H1 (cell line): ENCODE results near the gene SENP6. TPM values are rescaled to one million over a fixed set of nuclear protein-coding genes. Genes with fewer than 3 reads are reported as not detected.
"Not testable (repeated sequence)": the region's sequence is repeated elsewhere in the genome, so short reads cannot be mapped to it uniquely, and the experiment has no call there.

Experiments used
- CTCF ChIA-PET: fragments of 300-600 bp; sonication (Branson Sonifier 250); formaldehyde crosslinking; loops from one replicate; lab custom pipeline; 2021; ENCODE audit not compliant: partially characterized antibody; lab: Charles Lee
- POLR2A ChIA-PET: fragments of 300-600 bp; sonication (Branson Sonifier 250); formaldehyde crosslinking; loops from one replicate; lab custom pipeline; 2021; ENCODE audit warnings: inconsistent platforms; ENCODE audit not compliant: partially characterized antibody; lab: Charles Lee
- DNase-seq, 2 experiments: peaks; one replicate each; pipeline versions ENCODE4 v3.0.0 to v3.0.0-alpha.2; 2010 to 2022; ENCODE audit warnings: low spot score in 2 of 2, low read depth in 1 of 2, mixed read lengths in 1 of 2
- FAIRE-seq: peaks from 2 replicates; lab custom pipeline; 2011; peaks lifted over from hg19 to GRCh38; lab: Jason Lieb, UNC
- H2AFZ ChIP-seq: 2 replicates; pipeline ENCODE4 v1.8.1; 2012; ENCODE audit warnings: low read length, inconsistent platforms
- H2AK5ac ChIP-seq: 2 replicates; pipeline ENCODE4 v1.6.1; 2013; ENCODE audit warnings: low read depth, low read length
- H2BK120ac ChIP-seq: replicated peaks from 2 replicates; pipeline ENCODE3; 2013; ENCODE audit warnings: low read depth, low read length, inconsistent platforms
- H2BK12ac ChIP-seq: 2 replicates; pipeline ENCODE4 v1.6.1; 2013; ENCODE audit warnings: low read depth, low read length
- H2BK15ac ChIP-seq: 2 replicates; pipeline ENCODE4 v1.6.1; 2013; ENCODE audit warnings: low read length
- H2BK20ac ChIP-seq: 2 replicates; pipeline ENCODE4 v1.6.1; 2013; ENCODE audit warnings: low read length
- H2BK5ac ChIP-seq: 2 replicates; pipeline ENCODE4 v1.6.1; 2013; ENCODE audit warnings: low read depth, low read length
- H3K14ac ChIP-seq: 2 replicates; pipeline ENCODE4 v1.6.1; 2013; ENCODE audit warnings: inconsistent platforms; ENCODE audit not compliant: insufficient read length
- H3K18ac ChIP-seq: 2 replicates; pipeline ENCODE4 v1.6.1; 2013; ENCODE audit warnings: low read length; ENCODE audit errors: extremely low read depth
- H3K23ac ChIP-seq: 2 replicates; pipeline ENCODE4 v1.6.1; 2013; ENCODE audit warnings: inconsistent platforms; ENCODE audit not compliant: insufficient read length
- H3K23me2 ChIP-seq: 2 replicates; pipeline ENCODE4 v1.6.1; 2013; ENCODE audit warnings: low read depth, low read length
- H3K27ac ChIP-seq: 2 replicates; pipeline ENCODE4 v1.6.1; 2011; ENCODE audit warnings: low read depth, low read length, inconsistent platforms
- H3K27me3 ChIP-seq, 4 experiments: replicated peaks in 1 of 4; 1 replicate in 1 of 4; 2 replicates in 3 of 4; pipeline versions ENCODE4 v1.6.1 to v1.8.1; 2011 to 2013; ENCODE audit warnings: low read length in 3 of 4, mild to moderate bottlenecking in 3 of 4, inconsistent platforms in 2 of 4, mixed read lengths in 2 of 4, moderate library complexity in 1 of 4; ENCODE audit not compliant: control insufficient read depth in 3 of 4, insufficient read depth in 3 of 4; ENCODE audit errors: extremely low read depth in 1 of 4
- H3K36me3 ChIP-seq, 4 experiments: 2 replicates each; pipeline versions ENCODE4 v1.6.1 to v1.8.1; 2011 to 2013; ENCODE audit warnings: mild to moderate bottlenecking in 4 of 4, low read length in 3 of 4, moderate library complexity in 2 of 4, control low read depth in 1 of 4, inconsistent platforms in 1 of 4; ENCODE audit not compliant: insufficient read depth in 4 of 4, control insufficient read depth in 2 of 4
- H3K4ac ChIP-seq: replicated peaks from 2 replicates; pipeline ENCODE3; 2013; ENCODE audit warnings: low read length, low read depth, mixed read lengths, inconsistent platforms; ENCODE audit not compliant: insufficient read length
- H3K4me1 ChIP-seq, 4 experiments: replicated peaks in 1 of 4; 1 replicate in 1 of 4; 2 replicates in 3 of 4; pipeline versions ENCODE4 v1.6.1 to v1.8.1; 2011 to 2013; ENCODE audit warnings: low read length in 3 of 4, inconsistent platforms in 2 of 4, mixed read lengths in 1 of 4; ENCODE audit not compliant: insufficient read depth in 4 of 4, control insufficient read depth in 3 of 4
- H3K4me2 ChIP-seq, 2 experiments: 2 replicates each; pipeline versions ENCODE4 v1.6.1 to v1.8.1; 2011 to 2013; ENCODE audit warnings: low read depth in 2 of 2, low read length in 2 of 2, control low read depth in 1 of 2, inconsistent platforms in 1 of 2, mild to moderate bottlenecking in 1 of 2; ENCODE audit not compliant: insufficient read depth in 1 of 2
- H3K4me3 ChIP-seq, 4 experiments: fragments of 200-600, 300-600 bp in 1 of 4; sonication (generic), shearing (Covaris generic), sonication (Bioruptor Twin) in 1 of 4; 2 replicates each; pipeline versions ENCODE4 v1.5.1 to v1.8.1; 2011 to 2016; ENCODE audit warnings: low read length in 4 of 4, low read depth in 3 of 4, control low read depth in 2 of 4, inconsistent platforms in 2 of 4, mild to moderate bottlenecking in 2 of 4, mixed read lengths in 1 of 4, moderate library complexity in 1 of 4; ENCODE audit not compliant: insufficient read depth in 2 of 4; ENCODE audit errors: extremely low read depth in 1 of 4
- H3K56ac ChIP-seq: replicated peaks from 2 replicates; pipeline ENCODE3; 2013; ENCODE audit warnings: low read depth, mild to moderate bottlenecking, mixed read lengths, low read length, inconsistent platforms; ENCODE audit not compliant: insufficient read length
- H3K79me1 ChIP-seq: 2 replicates; pipeline ENCODE4 v1.6.1; 2013; ENCODE audit warnings: low read depth, low read length, control low read depth
- H3K79me2 ChIP-seq, 2 experiments: 2 replicates each; pipeline versions ENCODE4 v1.6.1 to v1.8.1; 2012 to 2013; ENCODE audit warnings: low read length in 2 of 2, mild to moderate bottlenecking in 2 of 2, inconsistent platforms in 1 of 2; ENCODE audit not compliant: insufficient read depth in 2 of 2, control insufficient read depth in 1 of 2
- H3K9ac ChIP-seq, 4 experiments: replicated peaks in 1 of 4; 1 replicate in 1 of 4; 2 replicates in 3 of 4; pipeline versions ENCODE4 v1.6.1 to v1.8.1; 2011 to 2013; ENCODE audit warnings: low read depth in 3 of 4, low read length in 3 of 4, control low read depth in 2 of 4, mild to moderate bottlenecking in 2 of 4, moderate library complexity in 2 of 4, inconsistent platforms in 1 of 4; ENCODE audit errors: extremely low read depth in 1 of 4
- H3K9me3 ChIP-seq, 2 experiments: 2 replicates each; pipeline versions ENCODE4 v1.6.1 to v1.8.1; 2012 to 2013; ENCODE audit warnings: mild to moderate bottlenecking in 2 of 2, moderate library complexity in 2 of 2, control low read depth in 1 of 2, inconsistent platforms in 1 of 2, low read depth in 1 of 2, low read length in 1 of 2, mixed read lengths in 1 of 2; ENCODE audit not compliant: insufficient read depth in 2 of 2
- H4K20me1 ChIP-seq, 2 experiments: replicated peaks in 1 of 2; 2 replicates each; pipeline versions ENCODE3 to v1.8.1; 2011 to 2013; ENCODE audit warnings: inconsistent platforms in 2 of 2, low read length in 2 of 2, mild to moderate bottlenecking in 1 of 2; ENCODE audit not compliant: insufficient read depth in 2 of 2, control insufficient read depth in 1 of 2
- H4K5ac ChIP-seq: 2 replicates; pipeline ENCODE4 v1.6.1; 2013; ENCODE audit warnings: low read length, low read depth, mixed read lengths, inconsistent platforms; ENCODE audit not compliant: insufficient read length
- H4K8ac ChIP-seq: 2 replicates; pipeline ENCODE4 v1.8.0; 2013; ENCODE audit warnings: mild to moderate bottlenecking, moderate library complexity, low read length, inconsistent platforms; ENCODE audit not compliant: insufficient read depth; ENCODE audit errors: extremely low read depth
- H4K91ac ChIP-seq: replicated peaks from 2 replicates; pipeline ENCODE3; 2013; ENCODE audit warnings: low read length, mixed read lengths, inconsistent platforms; ENCODE audit not compliant: insufficient read length
- BRCA1 ChIP-seq: IDR thresholded peaks from 2 replicates; pipeline ENCODE4 v1.6.1; 2012; ENCODE audit warnings: low read depth, low read length, improper control_type of control experiment
- SP1 ChIP-seq: IDR thresholded peaks from 2 replicates; pipeline ENCODE4 v1.6.1; 2011; ENCODE audit warnings: low read depth, low read length
- TEAD4 ChIP-seq: IDR thresholded peaks from 2 replicates; pipeline ENCODE4 v1.6.1; 2012; ENCODE audit warnings: low read depth, low read length, inconsistent platforms, mixed read lengths
- ZNF274 ChIP-seq: IDR thresholded peaks from 2 replicates; pipeline ENCODE4 v1.7.0; 2012; ENCODE audit warnings: low read length, borderline replicate concordance; ENCODE audit errors: extremely low read depth
- WGBS, 2 experiments: shearing (Covaris generic) in 1 of 2; methylation state at CpG; one replicate each; pipeline versions ENCODE4 v1.1.6 to v1.1.7; 2013 to 2015; ENCODE audit warnings: low lambda C conversion rate in 2 of 2, mixed read lengths in 2 of 2, inconsistent platforms in 1 of 2, low coverage in 1 of 2, missing lambda C conversion rate in 1 of 2; ENCODE audit not compliant: insufficient replicate concordance in 2 of 2, insufficient coverage in 1 of 2, insufficient read length in 1 of 2; ENCODE audit errors: extremely low coverage in 1 of 2, missing lambda C conversion rate in 1 of 2; 5-methylcytosine and 5-hydroxymethylcytosine counted together
- polyA plus RNA-seq, 7 experiments: library from polyadenylated mRNA; depleted of rRNA in 3 of 7; stranded (reverse) in 5 of 7; unstranded in 2 of 7; fragments of >200 nt in 5 of 7; fragments of 200-250 nt in 2 of 7; gene quantifications; 1 replicate in 5 of 7; 2 replicates in 1 of 7; 4 replicates in 1 of 7; pipeline versions ENCODE4 v1.2.1 to v1.2.3, GENCODE V29; 2011 to 2013; ENCODE audit warnings: missing spikeins in 2 of 7, mixed read lengths in 2 of 7
- total RNA-seq: library from RNA; stranded (reverse); fragmentation: NEBNext Ultra II Directional; extraction: Animal tissue kit (Norgen Biotek cat#: 25700); gene quantifications from 2 replicates; pipeline ENCODE4 v1.2.1, GENCODE V29; 2021

Gene SENP6
- total and polyA plus RNA-seq, 2 of the 8 experiments (the other 6 are each of a cell fraction or from before 2014, with no cell fraction given), result 13.8 to 103 TPM

DNA sequence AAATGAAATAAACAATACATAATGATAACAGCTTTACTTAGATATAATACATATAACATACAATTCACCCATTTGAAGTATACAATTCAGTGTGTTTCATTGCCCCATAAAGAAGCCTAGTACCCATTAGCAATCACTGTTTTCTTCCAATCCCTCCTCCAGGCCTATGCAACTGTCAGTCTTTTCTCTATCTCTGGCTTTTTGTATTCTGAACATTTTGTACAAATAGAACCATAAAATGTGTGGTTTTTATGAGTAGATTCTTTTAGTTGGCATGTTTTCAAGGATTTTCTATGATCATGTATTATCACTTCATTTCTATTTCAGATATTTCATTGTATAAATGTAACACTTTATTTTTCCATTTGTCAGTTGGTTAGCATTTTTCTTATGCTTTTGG, 92.7 kb downstream of the SENP6 start (continued):
- TF ChIP-seq BRCA1 (no peak), ZNF274 (no peak), TEAD4 (no peak), SP1 (no peak)

DNA sequence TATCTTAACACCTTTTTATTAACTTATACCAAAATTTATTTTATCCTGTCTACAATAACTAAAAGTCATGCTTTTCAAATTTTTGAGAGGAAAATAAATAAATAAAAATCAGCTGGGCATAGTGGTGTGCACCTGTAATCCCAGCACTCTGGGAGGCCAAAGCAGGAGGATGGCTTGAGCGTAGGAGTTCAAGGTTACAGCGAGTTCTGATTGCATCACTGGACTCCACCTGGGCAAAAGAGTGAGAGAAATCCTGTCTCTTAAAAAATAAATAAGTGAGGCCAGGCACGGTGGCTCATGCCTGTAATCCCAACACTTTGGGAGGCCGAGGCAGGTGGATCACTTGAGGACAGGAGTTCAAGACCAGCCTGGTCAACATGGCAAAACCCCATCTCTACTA, 106.7 kb downstream of the SENP6 start:
- H3K79me2 ChIP-seq, POLR2A ChIA-PET: not testable (repeated sequence)
- CTCF ChIA-PET, result interaction anchor here (0.6 to 0.9 kb wide), 2 partner anchors 18 to 20 kb away, joined by 3 to 4 read pairs; no protein-coding TSS in a partner anchor

More for the DNA sequence above, 106.7 kb downstream of the SENP6 start:
- not testable (repeated sequence) for H3K9ac ChIP-seq, H3K14ac ChIP-seq, H4K5ac ChIP-seq, H4K8ac ChIP-seq, H3K9me3 ChIP-seq, H3K27ac ChIP-seq, H3K4me3 ChIP-seq, H3K4ac ChIP-seq, H2BK12ac ChIP-seq, H3K4me1 ChIP-seq, H2BK5ac ChIP-seq, H3K27me3 ChIP-seq, H2AK5ac ChIP-seq, H3K4me2 ChIP-seq, H2BK20ac ChIP-seq, FAIRE-seq, H3K23ac ChIP-seq, H3K23me2 ChIP-seq, H2AFZ ChIP-seq, H4K20me1 ChIP-seq, H3K79me1 ChIP-seq, H2BK120ac ChIP-seq, H3K56ac ChIP-seq, H2BK15ac ChIP-seq, H4K91ac ChIP-seq, DNase-seq, H3K18ac ChIP-seq
- peaks cover 0 to 48% (median 13%) of the 10 kb centered on the region in 4 experiments; a peak in 5 of 8 replicates for H3K36me3 ChIP-seq
- 95% methylated on average over 4 of the region's 4 CpGs; no CpG with 5 or more reads in 1 of the 2 experiments for WGBS, 2 experiments
